Measurements from ENCODE around the gene RNU1-3.

Gene RNU1-3

GRCh38 chr1:16617778-16618580 is 48.8 kb downstream of the RNU1-3 start:
- DNase-seq: no peak

GRCh38 chr1:16617114-16617631 is 49.6 kb downstream of the RNU1-3 start:
- DNase-seq: no peak
